GM12874 (cell line): ENCODE results near the gene TCF15.

Experiments
- CTCF ChIP-seq: IDR thresholded peaks from 2 replicates; pipeline ENCODE4 v1.5.1; 2011; ENCODE audit warnings: low read depth, mild to moderate bottlenecking, control low read depth, low read length, moderate library complexity; ENCODE audit not compliant: insufficient read depth

TCF15 gene

GRCh38 chr20:595330-596308 lies 14.5 kb downstream of the TCF15 start:
- TF ChIP-seq CTCF: no peak

GRCh38 chr20:592506-592905 lies 17.6 kb downstream of the TCF15 start:
- no peak for TF ChIP-seq CTCF

GRCh38 chr20:591941-592340 lies 18.2 kb downstream of the TCF15 start:
- TF ChIP-seq CTCF: no peak

- no peak for TF ChIP-seq CTCF
Measured at GRCh38 chr20:588932-589672, 21.0 kb downstream of the TCF15 start.

- no peak for TF ChIP-seq CTCF
Measured at GRCh38 chr20:588476-588875, 21.6 kb downstream of the TCF15 start.

DNA sequence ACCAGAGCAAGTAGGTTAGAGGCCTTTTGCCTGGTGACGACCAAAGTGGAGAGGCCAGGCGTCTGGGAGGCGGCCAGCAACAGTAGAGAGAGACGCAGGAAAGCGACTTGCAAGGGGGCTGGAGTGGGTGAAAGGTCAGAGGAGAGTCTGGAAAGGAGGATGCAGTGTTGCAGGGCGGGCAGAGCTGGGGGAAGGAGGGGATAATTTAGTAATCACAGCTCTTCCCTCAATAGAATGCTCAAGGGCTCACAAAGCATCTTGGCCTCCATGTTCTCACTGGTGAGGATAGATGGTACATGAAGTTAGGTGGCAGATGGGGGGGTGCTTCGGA lies 25.2 kb downstream of the TCF15 start:
- TF ChIP-seq CTCF: no peak

DNA sequence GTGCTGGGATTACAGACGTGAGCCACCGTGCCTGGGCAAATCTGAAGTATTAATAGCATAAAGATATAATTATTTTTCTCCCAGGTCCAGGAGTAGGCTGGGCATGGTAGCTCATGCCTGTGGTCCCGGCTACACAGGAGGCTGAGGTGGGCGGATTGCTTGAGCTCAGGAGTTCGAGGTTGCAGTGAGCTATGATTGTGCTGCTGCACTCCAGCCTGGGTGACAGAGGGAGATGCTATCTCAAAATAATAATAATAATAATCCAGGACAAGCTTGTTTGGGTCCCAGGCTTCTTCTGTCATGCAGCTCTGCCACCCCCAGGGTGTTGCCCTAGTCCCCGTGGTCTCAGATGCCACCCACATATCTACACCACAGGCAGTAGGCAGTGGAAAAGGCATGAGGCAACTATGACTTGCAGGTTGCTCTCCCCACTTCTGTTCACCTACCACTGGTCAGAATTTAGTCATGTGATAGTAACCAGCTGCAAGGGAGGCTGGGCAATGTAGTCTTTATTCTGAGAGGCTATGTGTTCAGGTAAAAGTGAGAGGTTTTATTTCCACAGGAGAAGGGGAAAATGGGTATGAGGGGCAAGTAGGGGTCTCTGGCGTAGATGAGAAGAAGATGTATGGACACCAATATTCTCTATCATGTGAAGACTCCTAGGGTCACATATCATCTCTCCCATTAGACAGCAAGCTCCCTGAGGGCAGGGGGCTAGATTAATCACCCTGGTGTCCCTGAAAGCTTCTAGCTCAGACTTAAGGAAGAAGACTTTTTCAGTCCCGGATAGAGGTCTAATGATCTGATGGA lies 25.7 kb downstream of the TCF15 start:
- TF ChIP-seq CTCF: no peak
